Measurements from ENCODE around the gene SFRP5. TPM values are rescaled to one million over a fixed set of nuclear protein-coding genes. Genes with fewer than 3 reads are reported as not detected.

Gene SFRP5
- total RNA-seq, 1 donor from 2014 or later = not detected

DNA sequence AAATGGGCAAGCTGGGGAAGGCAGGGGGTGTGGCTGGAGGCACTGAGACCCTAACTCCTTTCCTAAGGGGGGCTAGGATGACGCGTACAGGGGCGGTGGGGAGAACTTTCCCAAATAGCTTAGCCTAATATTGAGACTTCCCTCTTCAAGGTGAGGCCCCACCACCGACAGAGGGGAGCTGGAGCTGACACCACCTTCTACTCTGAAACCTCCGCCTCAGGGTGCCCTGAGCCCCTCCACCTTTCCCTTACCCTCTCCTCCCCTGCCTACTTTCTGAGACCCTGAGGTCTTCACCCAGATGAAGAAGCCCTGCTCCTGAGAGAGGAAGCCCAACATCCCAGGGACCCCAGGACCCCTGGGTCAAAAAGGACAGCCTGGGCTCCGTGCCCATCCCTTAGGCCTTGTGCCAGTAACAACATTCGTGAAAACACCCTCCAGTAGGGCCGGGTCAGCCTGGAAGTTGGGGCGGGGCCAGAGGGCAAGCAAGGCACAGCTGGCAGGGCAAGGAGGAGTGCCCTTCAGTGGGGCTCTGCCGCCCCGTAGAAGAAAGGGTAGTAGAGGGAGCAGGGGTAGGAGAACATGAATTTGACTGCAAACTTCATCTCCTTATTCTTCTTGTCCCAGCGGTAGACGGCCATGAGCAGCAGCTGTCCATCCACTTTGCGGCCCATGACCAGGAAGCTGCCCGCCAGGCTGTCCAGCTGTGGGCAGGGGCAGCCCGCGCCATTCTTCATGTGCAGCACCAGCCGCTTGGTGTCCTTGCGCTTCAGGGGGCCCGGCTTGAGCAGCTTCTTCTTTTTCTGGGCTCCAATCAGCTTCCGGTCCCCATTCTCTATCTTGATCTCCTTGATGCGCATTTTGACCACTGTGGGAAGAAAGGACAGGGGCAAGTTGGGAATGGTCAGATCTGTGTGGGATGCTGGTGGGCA lies 4.5 kb downstream of the SFRP5 start:
- intact Hi-C loops (cut with micrococcal nuclease) = no loop called here

DNA sequence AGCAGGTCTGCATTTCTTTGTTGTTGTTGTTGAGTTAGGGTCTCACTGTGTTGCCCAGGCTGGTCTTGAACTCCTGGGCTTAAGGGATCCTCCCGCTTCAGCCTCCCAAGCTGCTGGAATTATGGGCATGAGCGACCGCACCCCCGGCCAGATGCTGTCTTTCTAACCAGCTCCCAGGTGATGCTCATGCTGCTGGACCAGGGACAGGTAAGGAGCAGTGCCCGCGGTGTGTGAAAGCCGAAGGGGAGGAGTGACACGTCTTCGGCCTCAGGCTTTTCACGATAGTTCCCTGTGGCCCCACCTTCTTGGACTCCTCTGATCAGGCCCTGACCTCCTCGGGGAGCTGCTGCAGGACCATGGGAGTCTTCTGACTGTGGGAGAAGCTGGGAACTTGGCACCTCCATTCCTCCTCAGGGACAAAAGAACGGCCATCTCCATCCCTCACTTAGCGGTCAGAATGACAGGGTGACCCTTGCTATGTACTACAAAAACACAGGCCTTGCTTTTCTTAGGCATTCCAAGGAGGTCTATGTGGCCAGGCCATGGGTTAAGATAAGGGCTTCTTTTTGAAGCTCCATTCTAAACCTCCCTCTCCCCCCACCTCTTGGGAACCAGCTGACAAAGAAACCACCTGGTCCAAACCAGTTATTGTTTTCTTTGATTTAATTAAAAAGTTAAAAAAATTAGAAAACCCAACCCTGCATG lies 5.5 kb downstream of the SFRP5 start:
- intact Hi-C loops (cut with micrococcal nuclease) = no loop called here

DNA sequence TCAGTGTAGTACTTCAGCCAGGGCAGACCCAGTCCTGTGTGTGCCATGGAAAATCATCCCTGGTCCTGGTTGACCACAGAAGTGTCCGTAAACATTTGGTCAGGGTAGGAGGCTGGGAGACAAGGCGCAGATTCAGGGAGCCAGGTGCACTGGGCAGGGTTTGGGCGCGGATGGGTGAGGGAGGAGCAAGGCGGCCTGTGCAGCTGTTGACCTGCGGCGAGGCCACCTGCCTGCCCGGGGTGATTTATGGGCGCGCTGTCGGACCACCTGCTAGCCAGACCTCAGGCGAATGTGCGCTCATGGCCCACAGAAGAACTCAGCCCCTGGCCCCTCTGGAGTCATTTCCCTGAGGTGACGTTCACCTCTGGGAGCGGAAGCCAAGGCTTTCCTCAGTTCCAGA lies 6.6 kb downstream of the SFRP5 start:
- intact Hi-C loops (cut with micrococcal nuclease) = no loop called here

- intact Hi-C loops (cut with micrococcal nuclease) = no loop called here
These were observed 7.3 kb downstream of the SFRP5 start for GRCh38 chr10:97764519-97764931.

GRCh38 chr10:97763947-97764346 lies 7.9 kb downstream of the SFRP5 start:
- intact Hi-C loops (cut with micrococcal nuclease) = no loop called here

- intact Hi-C loops (cut with micrococcal nuclease) = no loop called here
These were observed 8.4 kb downstream of the SFRP5 start for GRCh38 chr10:97763411-97763810.

- intact Hi-C loops (cut with micrococcal nuclease) = no loop called here
These were observed 9.0 kb downstream of the SFRP5 start for GRCh38 chr10:97762816-97763215.

DNA sequence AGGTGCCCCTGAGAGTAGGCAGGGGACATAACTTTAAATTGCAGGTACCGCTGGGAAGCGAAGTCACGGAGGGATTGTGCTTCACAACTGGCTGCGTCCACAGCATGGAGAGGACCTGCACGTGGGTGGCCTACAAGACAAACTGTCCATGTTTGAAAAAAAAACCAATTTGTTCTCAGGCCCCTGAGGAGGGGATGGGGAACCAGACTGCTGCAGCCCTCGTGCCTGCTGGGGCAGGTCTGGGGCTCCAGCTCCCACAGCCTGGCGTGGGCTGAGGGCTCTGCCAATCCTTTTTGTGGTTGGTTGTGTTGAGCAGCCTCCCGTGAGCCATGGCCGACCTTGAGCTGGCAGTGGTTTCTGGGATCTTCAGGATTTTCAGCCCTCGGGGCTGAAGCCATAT lies 9.7 kb downstream of the SFRP5 start:
- intact Hi-C loops (cut with micrococcal nuclease) = no loop called here

DNA sequence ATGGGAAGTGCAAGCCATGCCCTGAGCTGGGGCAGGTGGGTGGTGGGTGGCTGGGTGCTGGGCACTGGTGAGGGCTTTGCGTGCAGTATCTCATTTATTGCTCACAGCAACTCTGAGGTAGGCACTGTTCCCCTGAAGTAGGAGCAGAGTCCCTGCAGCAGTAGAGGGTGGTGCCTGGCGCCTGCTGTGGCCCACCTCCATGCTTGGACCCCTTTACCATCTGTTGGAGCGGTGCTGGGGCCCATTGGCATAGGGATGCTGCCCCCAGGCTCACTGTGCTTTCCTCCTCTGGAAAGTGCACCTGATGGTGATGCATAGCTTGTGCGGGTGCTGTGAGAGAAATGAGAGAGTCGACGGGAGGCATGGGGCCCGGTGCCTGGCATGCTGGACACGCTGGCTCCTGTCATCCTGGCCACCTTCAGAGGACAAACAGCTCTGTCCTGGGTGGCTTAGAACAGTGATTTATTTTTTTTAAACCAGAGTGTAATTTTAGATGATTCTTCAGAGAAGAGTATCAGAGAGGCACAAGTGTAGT lies 10.4 kb downstream of the SFRP5 start:
- intact Hi-C loops (cut with micrococcal nuclease) = no loop called here

DNA sequence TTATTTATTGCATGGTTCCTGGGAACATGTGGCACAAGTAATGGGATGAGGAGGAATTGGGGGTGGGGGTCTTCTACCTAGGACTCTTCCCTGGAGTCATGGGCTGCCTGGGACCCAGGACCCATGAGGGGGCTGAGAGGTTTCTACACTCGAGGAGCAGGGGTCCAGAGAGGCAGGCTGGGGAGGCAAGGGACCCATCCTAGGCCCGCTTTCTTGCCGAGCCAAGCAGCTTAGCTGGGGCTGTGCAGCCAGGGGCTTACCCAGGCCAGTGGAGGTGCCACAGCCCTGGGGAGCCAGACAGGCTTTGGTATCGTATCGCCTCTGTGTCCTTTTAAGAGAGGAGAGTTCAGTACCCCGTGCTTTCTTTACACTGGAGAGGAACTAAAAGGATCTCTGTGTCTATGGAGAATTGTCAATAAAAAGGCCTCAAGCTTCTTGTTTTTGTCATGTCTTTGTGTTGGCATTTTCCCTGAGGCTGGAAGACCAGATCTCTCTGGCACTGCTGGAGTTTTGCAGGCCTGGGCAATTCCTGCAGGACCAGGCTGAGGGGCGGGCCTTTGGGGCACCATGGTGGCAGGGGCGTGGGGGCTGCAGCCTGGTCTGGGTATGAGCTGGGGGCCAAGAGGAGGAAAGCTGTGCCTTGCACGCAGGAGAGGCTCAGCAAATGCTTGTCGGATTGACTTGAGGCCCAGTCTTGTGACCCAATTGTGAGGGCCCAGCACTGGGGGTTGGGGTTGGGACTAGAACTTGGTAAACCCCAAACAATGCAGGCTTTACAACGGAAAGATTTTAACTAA lies 11.1 kb downstream of the SFRP5 start:
- intact Hi-C loops (cut with micrococcal nuclease) = no loop called here

GRCh38 chr10:97759946-97760345 lies 11.9 kb downstream of the SFRP5 start:
- intact Hi-C loops (cut with micrococcal nuclease) = loop anchor here (1.0 kb wide), 1 partner anchor 109 kb away; no protein-coding TSS in a partner anchor

GRCh38 chr10:97759158-97759887 lies 12.5 kb downstream of the SFRP5 start:
- intact Hi-C loops (cut with micrococcal nuclease) = loop anchor here (1.0 kb wide), 1 partner anchor 110 kb away; no protein-coding TSS in a partner anchor

- intact Hi-C loops (cut with micrococcal nuclease) = no loop called here
These were observed 14.3 kb downstream of the SFRP5 start for GRCh38 chr10:97757471-97757870.

- intact Hi-C loops (cut with micrococcal nuclease) = no loop called here
These were observed 16.1 kb downstream of the SFRP5 start for GRCh38 chr10:97755718-97756117.

DNA sequence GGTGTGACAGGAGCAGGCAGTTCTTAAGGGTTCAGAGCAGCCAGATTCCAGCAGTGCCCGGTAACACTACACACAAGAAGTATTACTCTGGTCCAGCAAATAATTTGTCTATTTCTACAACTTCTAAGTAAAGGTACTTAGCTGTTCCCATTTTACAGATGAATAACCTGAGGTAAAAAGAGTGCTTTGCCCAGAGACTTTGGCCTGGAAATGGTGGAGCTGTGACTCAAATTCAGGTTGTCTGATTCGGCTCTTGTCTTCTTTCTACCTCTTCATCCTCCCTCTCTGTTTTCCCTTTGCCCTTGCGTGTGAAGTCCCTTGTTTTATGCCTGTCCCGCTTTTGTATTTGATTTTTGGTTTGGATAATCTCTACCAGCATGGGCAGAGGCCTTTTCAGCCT lies 17.1 kb downstream of the SFRP5 start:
- intact Hi-C loops (cut with micrococcal nuclease) = no loop called here

GRCh38 chr10:97752956-97753355 lies 18.8 kb downstream of the SFRP5 start:
- intact Hi-C loops (cut with micrococcal nuclease) = no loop called here

DNA sequence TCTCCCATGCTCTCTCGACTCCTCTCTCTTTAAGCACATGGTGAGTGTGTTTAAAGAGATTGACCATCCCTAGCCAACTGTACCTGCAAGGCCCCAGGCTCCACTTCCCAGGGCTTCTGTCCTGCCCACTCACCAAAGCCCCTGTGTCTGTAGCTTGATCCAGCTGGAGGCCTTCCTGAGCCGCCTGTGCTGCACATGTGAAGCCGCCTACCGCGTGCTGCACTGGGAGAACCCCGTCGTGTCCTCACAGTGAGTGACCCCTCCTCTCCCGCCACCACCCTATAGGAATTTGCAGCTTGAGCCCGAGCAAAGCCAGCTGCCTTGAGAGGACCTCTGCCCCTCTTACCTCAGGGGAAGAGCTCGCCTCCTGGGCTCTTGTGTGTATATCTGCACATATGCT lies 23.7 kb downstream of the SFRP5 start:
- intact Hi-C loops (cut with micrococcal nuclease) = no loop called here

GRCh38 chr10:97747573-97747972 lies 24.2 kb downstream of the SFRP5 start:
- intact Hi-C loops (cut with micrococcal nuclease) = no loop called here

DNA sequence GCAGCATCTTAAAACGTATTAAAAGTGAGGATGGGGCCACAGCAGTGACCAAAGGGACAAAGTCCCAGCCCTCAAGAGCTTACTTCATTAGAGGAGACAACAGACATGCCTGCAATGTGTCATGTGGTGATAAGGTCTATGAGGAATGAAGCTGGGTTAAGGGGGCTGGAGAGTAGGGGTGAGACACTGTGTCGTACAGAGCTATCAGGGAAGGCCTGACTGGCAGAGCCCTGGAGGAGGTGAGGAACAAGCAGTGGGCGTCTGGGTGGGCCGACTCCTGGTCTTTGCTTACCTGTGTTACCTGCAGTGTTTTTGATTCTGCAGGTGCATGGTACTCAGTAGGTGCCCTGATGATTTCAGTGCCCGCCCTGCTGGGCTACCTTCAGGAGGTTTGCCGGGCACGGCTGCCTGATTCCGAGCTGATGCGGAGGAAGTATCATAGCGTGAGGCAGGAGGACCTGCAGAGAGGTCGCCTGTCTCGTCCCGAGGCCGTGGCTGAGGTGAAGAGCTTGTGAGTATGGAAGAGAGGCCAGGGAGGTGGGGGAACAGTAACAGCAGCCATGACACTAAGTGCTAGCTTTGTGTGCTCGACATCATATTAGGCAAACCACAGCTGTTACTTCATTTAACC lies 27.3 kb downstream of the SFRP5 start:
- intact Hi-C loops (cut with micrococcal nuclease) = no loop called here
